HG02938 (cell line): ENCODE results near the gene GDPD2.

Experiments used
- ATAC-seq: cut with Tn5 transposase; IDR thresholded peaks from one replicate; pipeline ENCODE4 v1.9.1; 2021; ENCODE audit warnings: mild to moderate bottlenecking, moderate library complexity; ENCODE audit not compliant: unreplicated experiment

GDPD2 gene

DNA sequence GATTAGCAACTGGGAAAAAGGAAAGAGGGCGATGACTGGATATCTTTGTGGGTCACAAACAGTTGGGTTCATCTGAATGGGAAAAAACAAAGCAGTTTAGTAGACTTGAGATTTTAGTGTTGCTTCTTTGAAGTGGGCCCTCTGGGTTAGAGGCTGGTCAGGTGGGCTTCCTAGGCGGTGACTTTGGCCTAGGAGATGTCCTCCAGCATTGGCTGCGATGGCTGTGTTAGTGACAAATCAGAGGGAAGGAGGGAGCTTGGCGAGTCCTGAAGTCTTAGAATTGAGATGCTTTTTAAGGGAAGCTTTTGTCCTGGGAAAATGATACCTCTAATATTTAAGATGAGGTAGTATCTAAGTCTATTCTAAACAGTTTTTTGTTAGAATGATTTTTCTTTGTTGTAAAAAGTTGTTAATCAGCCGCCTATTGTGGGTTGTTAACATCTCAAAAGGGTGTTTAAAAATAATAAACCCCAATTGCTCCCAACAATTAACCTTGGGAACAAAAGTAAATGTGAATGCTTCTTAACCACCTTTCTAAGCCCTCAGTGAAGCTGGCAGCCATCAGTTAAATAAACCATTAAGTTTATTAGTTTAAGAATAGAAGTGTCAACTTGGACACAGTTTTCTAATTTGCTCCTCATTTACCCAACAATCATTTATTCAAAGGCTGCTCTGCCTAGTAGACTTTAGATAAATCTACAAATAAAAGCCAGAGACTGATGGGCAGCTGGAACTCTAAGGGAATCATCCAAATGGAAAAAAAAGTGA, 53.2 kb downstream of the GDPD2 start:
- ATAC-seq, result no peak

DNA sequence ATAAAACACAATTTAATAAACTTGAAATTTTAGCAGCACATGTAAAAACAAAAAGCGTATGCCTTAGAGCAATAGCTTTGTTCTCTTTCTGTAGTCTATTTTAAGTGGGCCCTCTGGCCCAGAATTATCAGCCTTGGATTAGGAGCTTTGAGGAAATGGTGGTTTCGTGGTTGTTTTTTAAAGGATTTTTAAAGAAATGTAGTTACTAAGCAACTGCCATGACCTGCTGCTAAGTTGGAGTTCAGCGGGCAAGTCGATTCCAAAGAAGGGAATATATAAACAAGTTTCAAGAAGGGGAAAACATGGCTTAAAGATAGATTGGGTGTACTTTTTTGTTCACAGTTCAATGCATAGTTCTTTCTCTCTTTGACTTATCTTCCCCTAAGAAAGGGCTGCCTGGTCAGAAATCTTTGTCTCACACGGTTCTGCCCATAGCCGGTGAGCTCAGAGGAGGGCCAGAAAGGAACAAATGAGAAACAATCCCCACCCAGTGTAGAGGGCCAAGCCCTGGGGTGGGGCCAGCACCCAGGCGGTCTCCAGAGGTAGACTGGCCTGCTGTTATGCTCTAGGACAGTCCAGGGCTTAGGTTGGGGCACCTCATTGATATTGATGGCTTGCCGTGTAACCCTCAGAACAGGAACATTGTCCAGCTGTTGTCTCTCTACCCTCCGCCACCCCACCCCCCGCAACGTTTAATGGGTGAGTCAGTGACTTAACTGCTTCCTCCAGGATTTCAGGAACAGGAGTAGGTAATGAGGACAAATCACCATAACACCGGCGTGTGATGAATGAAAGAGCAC, 54.0 kb downstream of the GDPD2 start:
- ATAC-seq, result no peak

- no peak for ATAC-seq
Observed at GRCh38 chrX:70477734-70478075, 54.6 kb downstream of the GDPD2 start.

DNA sequence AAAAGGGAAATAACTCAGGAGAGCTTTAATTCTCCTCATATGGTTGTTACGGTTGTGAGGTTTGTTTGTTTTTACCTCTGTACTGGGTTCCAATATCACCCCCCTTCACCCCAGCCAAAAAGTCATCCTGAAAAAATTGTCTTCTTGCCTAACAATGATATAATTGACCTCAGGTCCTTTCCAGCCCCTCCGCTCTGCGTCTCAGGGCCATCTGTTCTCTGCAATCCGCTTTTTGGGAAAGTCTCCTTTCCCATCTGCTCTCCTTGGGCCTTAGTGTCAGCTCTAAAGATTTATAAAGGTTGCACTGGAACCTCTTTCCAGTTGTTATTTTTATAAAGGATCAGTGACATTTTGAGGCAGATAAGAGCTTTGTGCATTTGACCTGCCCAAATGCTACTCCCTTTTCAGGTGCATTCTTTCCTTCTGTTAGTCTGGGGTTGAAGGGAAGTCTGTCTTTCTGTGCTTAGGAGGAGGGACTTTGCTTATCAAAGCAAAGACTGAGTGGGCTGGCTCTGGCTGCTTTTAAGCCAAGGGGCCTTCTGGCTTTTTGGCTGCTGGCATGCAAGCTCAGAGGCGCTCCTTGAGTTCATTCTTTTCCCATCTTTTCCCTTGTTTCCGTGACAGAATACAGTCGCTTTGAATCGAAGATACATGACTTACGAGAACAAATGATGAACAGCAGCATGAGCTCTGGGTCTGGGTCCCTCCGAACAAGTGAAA, 55.6 kb downstream of the GDPD2 start:
- ATAC-seq, result no peak

GRCh38 chrX:70479247-70479921, 56.3 kb downstream of the GDPD2 start:
- no peak for ATAC-seq

GRCh38 chrX:70479922-70480659, 57.0 kb downstream of the GDPD2 start:
- ATAC-seq, result no peak

- ATAC-seq, result no peak
Observed at GRCh38 chrX:70480660-70481018, 57.5 kb downstream of the GDPD2 start.

DNA sequence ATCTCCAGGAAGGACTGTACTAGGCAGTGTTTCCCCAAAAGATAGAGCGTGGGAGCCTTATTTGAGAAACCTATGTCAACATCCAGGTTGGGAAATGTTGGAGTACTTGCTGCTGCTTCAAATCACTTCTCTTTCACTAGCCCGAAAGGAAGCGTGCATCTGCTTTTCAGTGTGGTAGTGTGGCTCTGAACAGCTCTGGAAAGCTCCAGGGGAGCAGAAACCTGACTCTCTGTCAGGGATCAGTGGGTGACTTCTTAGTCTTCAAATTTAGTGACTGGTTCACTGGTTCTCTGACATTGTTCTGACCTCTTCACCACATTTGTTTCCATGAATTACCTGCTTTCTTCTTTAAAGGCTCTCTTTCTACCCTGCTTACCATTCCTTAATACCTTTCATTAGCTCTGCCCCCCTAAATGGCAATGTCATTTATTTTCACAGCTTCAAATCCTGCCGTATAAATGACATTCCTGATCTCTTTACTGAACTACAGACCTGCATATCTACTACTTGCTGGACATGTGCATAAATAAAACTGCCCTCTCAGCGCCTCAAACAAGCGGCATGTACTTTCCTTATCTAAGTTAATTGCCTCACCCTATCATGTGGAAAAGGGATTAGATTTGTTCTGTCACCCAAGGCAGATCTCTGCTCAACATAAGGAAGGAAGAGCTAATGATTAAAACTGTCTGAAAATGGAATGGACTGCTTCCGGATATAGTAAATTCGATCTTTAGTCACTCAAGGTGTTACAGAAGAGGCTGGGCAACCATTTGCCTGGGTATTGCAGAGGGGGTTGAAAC, 58.6 kb downstream of the GDPD2 start:
- ATAC-seq, result no peak

DNA sequence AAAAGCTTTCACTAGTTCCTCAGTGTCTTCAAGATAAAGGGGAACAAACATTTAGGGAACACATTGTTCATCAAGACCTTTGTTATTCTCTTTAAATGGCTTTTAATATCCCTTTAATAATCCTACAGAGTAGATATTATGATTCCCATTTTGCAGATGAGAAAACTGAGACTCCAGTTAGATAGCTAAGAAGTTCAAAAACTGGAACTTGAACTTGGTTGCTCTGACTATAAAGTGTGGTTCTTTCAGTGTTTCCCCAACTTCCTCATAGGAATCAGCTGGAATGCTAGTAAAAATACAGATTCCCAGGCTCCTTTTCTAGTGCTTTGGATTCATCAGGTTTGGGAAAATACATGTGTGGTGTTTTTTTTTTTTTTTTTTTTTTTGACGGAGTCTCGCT, 59.2 kb downstream of the GDPD2 start:
- no peak for ATAC-seq
